Hematopoietic multipotent progenitor cell (in vitro differentiated cells): Measurements from ENCODE around the gene SLC12A7. TPM values are rescaled to one million over a fixed set of nuclear protein-coding genes. Genes with fewer than 3 reads are reported as not detected.

Experiments used
- DNase-seq, 3 donors: peaks; one replicate each; pipeline ENCODE4 v3.0.0-alpha.2; 2011 to 2015; ENCODE audit warnings: low read depth in 2 of 3, low spot score in 2 of 3
- total RNA-seq: library from RNA; depleted of rRNA; stranded (reverse); fragments of >200 nt; gene quantifications from one replicate; pipeline ENCODE4 v1.2.3, GENCODE V29; 2012

Gene SLC12A7
- total RNA-seq, 1 donor, result 96.7 TPM

GRCh38 chr5:1039706-1040260 lies 72.1 kb downstream of the SLC12A7 start:
- no peak for DNase-seq

- DNase-seq, result no peak
Measured at GRCh38 chr5:1039210-1039548, 72.7 kb downstream of the SLC12A7 start.

GRCh38 chr5:1038417-1039209 lies 73.2 kb downstream of the SLC12A7 start:
- no peak for DNase-seq

- DNase-seq, result no peak
Measured at GRCh38 chr5:1037671-1038416, 74.0 kb downstream of the SLC12A7 start.

- no peak for DNase-seq
Measured at GRCh38 chr5:1037123-1037670, 74.7 kb downstream of the SLC12A7 start.

GRCh38 chr5:1036504-1037122 lies 75.2 kb downstream of the SLC12A7 start:
- DNase-seq, result no peak

- no peak for DNase-seq
Measured at GRCh38 chr5:1035421-1036405, 76.2 kb downstream of the SLC12A7 start.

- DNase-seq, result no peak
Measured at GRCh38 chr5:1034986-1035385, 76.9 kb downstream of the SLC12A7 start.

- no peak for DNase-seq
Measured at GRCh38 chr5:1034421-1034905, 77.4 kb downstream of the SLC12A7 start.

GRCh38 chr5:1033606-1034420 lies 78.0 kb downstream of the SLC12A7 start:
- no peak for DNase-seq

GRCh38 chr5:1033178-1033577 lies 78.7 kb downstream of the SLC12A7 start:
- no peak for DNase-seq

- no peak for DNase-seq
Measured at GRCh38 chr5:1032551-1033027, 79.3 kb downstream of the SLC12A7 start.

- no peak for DNase-seq
Measured at GRCh38 chr5:1032011-1032410, 79.9 kb downstream of the SLC12A7 start.

- DNase-seq, result no peak
Measured at GRCh38 chr5:1031306-1031959, 80.4 kb downstream of the SLC12A7 start.

- DNase-seq, result no peak
Measured at GRCh38 chr5:1030801-1031271, 81.0 kb downstream of the SLC12A7 start.

- no peak for DNase-seq
Measured at GRCh38 chr5:1029945-1030625, 81.8 kb downstream of the SLC12A7 start.

GRCh38 chr5:1029282-1029944 lies 82.5 kb downstream of the SLC12A7 start:
- no peak for DNase-seq
